Activated CD4-positive, alpha-beta T cell treated with anti-CD3 and anti-CD28 coated beads, Interleukin-2, amount 50 U/mL, for 48 hours (primary cell): ENCODE measurements around the gene MME.
"Not testable (repeated sequence)": the region's sequence is repeated elsewhere in the genome, so short reads cannot be mapped to it uniquely, and the experiment has no call there.

ENCODE experiments used
- DNase-seq, 2 experiments: peaks; one replicate each; pipeline ENCODE4 v3.0.0-alpha.2; 2020

MME gene

DNA sequence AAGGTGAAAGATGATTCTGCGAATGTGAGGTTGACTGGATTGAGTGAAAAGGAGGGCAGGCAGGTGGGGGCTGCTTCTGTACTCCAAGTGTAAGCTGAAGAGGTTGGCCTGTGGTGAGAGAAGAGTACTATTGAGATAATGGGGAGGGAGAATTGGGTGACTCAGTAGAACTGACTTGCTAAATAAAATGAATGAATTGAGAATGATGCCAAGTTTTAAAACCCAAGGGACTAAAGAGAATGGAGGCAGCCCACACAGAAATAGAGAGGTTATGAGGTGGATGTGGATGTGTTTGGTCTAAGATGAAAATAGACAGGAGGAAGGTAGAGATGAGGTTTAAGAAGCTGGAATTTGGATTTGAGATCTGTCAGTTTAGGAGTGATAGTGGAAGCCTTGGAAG is 5.9 kb downstream of the MME start:
- no peak for DNase-seq

DNA sequence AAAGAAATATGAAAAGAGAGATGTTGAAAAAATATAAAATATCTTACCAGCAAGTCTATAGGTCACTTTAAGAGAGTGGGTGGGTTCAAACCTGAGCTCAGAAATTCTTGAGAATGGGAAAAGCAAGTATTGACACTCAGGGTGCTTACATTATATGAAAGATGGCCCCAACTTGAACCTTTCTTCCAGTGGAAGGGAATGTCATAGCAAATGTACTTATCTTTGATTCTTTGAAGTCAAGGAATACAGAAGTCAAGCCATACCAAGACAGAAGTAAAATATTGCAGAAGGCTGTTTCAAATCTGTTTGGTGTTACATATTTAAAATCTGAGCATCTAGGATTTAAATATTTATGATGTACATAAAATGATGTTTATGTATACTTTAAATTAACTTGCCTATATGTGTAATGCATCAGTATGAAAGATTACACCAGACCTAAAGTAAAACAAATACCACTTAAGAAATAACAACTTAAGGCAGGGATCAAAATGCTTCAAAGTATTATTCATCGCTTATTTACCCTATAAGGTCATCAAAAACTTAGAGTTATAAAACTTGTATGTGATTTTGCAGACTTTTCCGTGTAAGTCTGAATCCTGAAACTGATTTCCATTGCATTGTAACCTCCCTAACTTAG is 8.7 kb downstream of the MME start:
- no peak for DNase-seq

DNA sequence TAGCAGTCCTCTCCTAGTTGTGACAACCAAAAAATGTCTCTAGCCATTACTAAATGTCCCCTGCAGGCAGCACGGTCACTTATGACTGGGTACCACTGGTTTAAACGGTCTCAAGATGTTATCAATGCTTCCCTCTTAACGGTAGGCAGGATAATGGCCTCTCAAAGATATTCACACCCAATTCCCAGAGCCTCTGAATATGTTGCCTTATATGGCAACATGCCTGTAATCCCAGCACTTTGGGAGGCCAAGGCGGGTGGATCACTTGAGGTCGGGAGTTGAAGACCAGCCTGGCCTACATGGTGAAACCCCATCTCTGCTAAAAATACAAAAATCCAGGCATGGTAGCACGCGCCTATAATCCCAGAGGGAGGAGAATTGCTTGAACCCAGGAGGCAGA is 9.4 kb downstream of the MME start:
- DNase-seq, result no peak

DNA sequence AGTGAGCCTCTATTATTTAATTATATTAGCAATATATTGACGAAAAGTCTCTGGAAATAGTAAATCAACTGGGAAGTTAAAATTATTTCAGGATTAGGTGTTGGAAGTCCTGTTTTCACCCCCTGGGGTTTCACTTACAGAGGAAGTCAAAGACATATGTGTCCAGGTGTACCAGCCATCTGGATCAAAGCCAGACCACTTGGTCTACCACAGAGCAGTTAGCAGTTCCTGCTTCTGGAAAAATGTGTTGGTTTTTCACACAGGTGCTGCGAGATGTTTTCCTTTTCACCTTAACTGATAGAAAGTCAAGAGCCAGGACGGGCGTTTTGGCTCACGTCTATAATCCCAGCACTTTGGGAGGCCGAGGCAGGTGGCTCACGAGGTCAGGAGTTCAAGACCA is 13.1 kb downstream of the MME start:
- no peak for DNase-seq

DNA sequence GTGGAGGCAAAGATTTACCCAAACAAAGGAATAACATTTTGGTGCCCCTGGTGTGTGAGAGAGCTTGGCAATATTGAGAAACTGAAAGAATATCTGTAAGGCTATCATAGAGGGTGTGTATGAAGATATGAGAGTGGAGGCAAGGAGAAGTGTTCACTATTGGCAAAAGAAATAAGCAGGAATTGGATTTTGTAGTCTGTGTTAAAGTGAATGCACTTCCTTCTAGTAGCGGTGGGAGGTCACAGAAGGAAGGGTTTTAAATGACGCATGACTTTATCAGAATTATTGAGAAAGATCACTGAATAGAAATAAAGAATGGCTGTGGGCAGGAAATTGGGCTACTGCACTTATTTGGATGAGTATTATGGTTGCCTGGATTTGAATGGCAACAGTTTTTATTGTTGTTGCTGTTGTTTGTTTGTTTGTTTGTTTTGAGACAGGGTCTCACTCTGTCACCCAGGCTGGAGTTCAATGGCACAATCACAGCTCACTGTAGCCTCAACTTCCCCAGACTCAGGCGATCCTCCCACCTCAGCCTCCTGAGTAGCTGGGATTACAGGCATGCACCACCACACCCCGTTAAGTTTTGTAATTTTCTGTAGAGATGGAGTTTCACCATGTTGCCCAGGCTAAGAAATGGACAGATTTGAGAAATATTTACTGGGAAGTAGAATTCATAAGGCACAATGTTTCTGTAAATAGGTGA is 16.3 kb downstream of the MME start:
- no peak for DNase-seq

DNA sequence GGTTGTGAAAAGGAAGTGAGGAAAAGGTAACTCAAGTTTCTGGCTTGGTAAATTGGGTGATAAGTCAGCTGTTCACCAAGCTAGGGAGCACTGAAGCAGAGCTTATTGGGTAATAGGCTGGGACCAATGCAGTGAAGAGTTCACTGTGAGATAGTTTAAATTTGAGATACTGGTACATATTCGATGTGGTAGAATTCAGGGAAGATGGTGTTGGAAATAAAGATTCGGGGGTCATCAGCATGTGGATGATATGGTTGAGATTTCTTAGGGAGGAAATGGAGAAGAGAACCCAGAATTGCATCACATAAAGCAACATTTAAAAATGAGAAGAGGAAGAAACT is 16.9 kb downstream of the MME start:
- no peak for DNase-seq

DNA sequence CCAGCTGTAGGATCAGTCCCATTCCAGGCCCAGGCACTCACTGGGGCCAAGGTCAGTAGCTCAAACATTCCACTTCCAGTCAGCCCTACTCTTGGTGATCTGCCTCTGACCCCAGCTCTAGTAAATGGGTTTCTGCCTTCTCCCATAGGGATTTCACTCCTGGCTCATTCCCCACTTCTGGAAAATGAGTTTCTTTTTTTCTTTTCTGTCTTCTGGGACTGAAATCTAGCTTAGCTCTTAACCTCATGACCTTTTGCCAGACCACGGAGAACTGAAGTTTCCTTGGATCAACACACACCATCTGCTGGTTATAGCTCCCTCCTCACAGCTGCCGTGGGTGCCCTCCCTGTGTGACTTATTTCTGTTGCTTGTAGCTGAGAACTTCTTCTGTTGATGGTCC is 21.3 kb downstream of the MME start:
- DNase-seq, result no peak

DNA sequence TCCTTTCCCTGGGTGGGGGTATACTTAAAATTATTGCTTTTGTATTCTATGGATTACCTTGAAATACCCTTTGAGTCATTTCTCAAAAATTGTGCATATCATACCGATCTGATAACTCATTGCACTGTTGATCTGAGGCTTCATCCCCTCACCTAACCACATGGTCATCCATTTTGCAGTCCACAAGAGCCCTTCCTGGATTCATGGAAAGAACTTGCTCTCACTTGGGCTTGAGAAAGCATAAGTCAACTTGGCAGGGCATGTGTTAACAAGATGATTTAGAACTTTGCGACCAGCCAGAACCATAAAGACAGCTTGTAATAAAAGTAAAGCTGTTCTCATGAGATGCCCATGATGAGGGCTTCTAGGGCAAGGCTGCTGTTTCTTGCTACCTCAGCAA is 22.2 kb downstream of the MME start:
- DNase-seq, result no peak

DNA sequence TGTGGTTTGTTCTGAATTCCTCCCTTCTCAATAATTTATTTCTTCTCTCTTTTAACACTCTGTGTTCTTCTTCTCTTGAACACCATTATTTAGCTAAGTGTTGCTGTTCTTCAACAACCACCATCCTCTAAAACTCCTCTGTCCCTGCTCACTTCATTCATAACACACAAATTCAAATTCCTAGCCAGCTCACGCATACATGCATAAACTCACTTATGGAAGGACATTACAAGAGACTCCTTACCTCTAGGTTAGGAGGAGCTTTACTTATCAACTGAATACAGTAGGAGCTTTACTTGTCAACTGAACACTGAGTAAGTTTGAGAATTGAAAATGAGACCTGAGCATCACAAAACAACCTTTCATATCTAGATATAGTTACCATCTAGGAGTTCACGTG is 23.6 kb downstream of the MME start:
- no peak for DNase-seq

DNA sequence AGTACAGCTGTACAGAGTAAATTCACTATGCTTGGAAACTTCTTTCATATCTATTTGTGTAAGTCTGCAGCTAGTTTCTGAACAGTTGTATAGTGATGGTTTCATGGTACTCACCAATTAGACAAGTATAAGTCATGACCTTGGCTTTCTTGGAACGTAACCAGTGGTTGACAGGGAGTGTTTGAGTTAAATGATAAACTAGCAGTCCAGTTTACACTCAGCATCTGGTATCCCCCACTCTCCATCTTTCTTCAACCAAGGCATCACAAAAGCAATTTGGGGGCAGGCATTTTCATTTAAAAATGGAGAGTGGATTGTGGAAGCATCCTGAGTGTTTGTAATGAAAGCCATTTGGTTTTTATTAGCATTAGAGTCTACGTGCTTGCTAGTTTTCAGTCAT is 26.0 kb downstream of the MME start:
- no peak for DNase-seq

DNA sequence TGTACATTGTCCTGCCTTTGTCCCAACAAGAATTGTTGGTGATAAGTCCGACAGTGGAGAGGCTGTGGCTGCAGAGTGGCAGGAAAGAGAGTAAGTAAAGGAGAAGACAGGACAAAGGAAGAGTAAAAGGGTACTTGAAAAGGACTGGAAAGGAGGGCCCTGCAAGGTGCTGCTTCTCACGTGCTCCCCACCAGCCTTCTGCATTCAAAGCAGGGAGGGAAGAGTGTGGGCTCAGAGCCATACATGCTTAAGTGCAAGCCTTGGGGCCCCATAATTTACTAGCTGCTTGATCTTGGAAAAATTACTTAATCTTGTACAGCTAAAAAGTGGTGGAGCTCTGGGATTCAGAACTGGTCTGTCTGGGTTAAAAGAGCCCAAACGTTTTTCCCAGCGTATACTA is 29.9 kb downstream of the MME start:
- DNase-seq, result no peak

DNA sequence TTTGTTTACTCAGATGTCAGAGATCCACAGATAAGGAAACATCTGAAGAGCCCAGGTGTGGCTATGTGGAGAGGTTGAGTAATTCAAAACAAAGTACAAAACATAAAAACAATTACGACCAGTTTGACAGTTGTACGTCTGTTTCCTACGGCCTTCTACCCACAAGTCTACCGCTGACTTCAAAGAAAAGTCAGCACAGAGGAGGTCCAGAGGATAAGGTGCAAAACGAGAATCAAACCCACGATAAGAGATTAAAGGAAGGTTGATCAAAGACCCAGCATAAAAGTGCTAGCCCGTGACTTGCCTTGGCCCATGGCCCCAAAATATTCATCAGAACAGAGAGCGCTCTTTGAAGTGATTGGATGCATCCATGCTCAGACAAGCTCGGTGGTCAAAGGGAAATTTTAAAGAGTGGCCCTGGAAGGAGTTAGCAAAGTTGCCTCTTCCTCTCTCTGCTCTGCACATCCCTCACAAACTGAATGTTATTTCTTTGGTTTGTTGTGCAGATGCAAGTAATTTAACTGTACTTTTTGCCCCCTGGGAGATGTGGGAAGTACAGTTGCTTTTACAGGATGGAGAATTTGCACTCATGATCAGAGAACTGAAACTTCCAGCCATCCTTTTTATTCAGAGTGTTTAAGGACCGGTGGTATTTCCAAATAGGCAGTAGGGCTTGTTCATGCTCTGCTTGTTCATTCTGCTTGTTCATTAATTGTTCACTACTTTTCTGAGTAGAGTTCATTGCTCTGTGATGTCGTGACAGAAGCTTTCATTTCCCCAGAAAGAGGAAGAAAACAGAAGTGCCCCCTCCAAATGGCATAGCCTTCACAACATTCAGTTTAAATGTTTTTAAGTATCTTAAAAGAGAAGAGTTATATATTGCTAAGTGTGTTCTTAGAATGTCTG is 31.1 kb downstream of the MME start:
- no peak for DNase-seq

DNA sequence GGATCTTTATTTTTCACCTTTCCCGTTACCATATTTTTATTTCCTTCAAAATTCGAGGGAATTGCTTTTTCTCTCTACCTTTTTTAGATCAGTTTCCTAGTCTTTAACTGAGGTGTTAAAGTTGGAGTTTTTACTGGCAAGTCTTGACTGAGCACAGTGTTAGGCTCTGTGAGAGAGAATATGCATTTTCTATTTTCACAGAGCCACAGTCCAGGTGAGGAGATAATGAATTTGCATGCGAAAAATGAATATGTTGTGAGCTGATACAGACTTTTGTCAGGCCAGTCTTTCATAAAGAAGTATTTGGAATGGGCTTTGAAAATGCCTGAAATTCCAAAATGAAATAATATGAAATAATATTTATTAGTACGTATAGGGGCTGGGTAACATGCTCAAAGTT is 31.9 kb downstream of the MME start:
- DNase-seq, result no peak

DNA sequence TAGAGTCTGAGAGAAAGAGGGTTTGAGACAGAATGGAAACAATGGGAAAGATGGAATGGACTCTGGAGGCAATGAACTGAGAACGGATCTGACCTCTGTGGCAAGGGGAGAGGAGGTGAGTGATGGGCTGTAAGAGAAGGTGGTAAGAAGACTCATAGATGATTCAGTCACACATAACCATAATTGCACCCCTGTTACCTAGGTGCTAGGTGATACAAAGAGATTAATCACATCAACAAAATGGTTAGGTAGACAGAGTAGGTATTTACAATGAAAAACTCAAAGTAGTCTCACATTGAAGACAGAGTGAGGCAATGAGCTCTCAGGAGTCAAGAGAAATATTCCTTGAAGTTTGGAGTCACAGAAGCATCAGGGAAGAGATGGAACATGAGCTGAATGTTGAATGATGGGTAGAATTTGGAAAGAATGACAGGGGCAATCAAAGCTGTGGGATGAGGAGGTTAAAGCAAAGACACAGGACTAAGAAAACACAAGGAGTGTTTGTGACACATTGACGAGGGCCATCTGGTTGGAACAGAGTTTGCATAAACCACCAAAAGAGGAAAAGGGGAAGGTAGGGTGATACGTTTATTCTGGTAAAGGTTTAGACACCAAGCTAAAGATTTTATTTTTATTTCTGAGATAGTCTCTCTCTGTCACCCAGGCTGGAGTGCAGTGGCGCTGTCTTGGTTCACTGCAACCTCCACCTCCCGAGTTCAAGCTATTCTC is 32.7 kb downstream of the MME start:
- DNase-seq, result no peak

DNA sequence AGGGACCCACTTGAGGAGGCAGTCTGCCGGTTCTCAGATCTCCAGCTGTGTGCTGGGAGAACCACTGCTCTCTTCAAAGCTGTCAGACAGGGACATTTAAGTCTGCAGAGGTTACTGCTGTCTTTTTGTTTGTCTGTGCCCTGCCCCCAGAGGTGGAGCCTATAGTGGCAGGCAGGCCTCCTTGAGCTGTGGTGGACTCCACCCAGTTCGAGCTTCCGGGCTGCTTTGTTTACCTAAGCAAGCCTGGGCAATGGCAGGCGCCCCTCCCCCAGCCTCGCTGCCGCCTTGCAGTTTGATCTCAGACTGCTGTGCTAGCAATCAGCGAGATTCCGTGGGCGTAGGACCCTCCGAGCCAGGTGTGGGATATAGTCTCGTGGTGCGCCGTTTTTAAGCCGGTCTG is 44.6 kb downstream of the MME start:
- not testable (repeated sequence) for DNase-seq

DNA sequence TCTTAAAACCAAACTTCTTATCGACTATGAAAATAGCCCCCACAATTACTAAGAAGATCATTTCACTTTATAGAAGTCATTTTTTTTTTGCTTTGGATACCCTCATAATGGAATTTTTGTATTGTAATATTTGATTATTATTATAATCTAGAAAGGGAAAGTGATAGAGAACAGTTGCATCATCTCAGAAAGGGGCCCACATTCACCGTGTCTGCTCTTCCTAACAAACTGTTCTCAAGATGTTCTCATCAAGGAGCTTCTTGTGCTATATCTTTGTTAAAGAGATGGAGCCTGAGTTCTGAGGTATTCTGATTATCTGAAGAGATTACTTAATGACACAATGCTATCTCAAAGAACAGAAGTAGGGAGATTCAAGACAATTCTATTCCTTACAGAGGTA is 49.3 kb downstream of the MME start:
- DNase-seq, result no peak

DNA sequence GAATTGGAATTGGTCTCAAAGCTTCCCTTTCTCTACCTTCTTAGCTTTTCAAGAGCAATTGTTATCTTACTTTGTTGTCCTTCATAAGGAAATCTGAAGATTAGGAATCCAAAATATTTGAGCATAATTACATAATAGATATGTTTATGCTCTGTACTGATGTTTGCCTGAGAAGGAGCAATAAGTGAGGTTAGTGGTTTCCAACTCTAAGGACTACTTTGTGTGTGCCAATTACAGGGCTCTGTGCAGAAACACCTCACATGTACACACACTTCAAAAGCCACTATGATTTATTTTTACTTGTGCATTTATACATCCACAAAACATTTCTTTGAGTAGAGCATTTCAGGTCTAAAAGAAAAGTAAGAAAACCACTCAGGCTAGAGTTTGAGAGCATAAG is 49.9 kb downstream of the MME start:
- no peak for DNase-seq

DNA sequence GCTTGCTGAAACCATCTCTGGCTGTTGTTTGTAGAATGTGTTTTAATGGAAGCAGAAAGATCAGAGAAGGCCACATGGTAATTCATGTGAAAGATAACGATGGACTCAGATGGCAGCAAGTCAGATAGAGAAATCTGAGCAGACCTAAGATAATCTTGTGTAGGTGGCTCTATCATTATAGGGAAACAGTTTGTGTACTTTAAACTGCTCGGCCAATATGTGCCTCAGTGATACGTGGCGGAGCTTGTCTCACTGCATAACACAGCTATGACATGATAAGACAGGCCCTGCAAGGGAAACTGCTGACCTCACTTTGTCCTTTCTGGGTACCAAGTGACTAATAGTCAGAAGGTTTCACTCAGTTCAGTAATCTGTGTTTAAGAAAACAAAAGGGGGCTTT is 51.0 kb downstream of the MME start:
- no peak for DNase-seq

DNA sequence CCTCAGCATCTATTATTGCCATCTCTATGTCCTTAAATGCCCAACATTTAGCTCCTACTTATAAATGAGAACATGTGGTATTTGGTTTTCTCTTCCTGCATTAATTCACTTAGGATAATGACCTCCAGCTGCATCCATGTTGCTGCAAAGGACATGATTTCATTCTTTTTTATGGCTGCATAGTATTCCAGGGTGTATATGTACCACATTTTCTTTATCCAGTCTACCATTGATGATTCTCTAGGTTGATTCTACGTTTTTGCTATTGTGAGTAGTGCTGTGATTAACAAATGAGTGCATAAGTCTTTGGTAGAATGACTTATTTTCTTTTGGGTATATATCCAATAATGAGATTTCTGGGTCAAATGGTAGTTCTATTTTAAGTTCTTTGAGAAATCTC is 54.2 kb downstream of the MME start:
- not testable (repeated sequence) for DNase-seq

DNA sequence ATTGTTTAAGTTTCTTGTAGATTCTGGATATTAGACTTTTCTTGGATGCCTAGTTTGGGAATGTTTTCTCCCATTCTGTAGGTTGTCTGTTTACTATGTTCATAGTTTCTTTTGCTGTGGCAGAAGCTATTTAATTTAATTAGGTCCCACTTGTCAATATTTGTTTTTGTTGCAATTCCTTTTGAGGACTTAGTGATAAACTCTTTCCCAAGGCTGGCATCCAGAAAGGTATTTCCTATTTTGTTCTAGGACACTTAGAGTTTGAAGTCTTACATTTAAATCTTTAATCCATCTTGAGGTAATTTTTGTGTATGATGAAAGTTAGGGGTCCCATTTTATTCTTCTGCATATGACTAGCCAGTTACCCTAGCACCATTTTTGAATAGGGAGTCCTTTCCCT is 54.9 kb downstream of the MME start:
- DNase-seq, result no peak

DNA sequence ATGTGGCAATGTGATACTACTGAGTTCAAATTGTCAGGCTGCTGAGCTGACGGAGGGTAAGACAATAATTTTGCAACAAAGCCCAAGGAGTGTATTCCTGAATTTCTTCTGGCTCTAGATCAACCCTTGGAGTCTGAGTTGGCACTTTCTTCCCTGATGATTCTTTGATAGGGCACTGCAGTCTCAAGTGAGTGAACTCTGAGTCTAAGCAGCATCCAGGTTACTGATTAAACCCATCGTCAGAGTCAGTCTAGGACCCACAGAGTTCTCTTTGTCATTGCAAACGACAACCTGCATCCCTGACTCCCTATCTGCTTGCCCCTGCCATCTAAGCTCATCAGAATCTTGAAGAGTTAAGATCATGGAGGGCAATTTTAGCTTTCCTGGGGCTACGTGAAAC is 58.6 kb downstream of the MME start:
- DNase-seq, result no peak

DNA sequence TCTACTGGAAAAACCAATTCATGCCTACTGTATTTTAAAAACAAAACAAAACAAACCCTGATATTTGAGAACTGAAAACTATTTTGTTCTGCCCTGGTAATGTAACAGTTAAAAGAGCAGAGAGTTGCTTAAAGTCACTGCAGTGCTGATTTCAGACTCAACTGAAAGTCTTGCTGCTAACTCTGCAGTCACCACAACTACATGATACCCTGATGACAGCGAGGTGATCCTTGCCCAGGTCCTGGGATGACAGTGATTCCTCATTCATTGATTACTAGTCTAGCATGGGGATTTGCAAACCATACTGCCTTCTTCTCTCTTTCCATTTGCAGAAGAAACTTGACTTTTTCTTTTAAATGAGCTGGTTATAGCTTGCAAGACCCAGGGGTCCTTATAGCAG is 67.5 kb downstream of the MME start:
- no peak for DNase-seq

DNA sequence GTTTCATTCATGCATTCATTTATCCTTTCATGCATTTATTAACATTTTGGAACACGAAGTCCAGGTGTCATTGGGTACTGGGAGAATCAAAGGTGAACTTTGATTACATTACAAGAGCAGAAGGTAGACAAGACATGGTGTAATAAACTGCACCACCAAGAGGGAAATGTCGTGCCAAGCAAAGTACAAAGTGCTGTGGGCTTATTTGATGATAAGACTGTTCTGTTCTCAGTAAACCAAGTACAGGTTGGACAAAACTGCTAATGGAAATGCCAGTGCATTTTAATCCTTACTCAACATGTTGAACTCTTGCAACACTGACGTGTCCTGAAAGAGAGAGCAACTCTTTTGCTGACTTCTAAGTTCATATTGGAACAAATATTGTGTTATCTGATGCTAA is 69.4 kb downstream of the MME start:
- no peak for DNase-seq
